Lung microvascular endothelial cell (primary cell): ENCODE data around the gene ABCB1. TPM values are rescaled to one million over a fixed set of nuclear protein-coding genes. Genes with fewer than 3 reads are reported as not detected.

Experiments
- DNase-seq, 2 donors: peaks; one replicate each; pipeline versions ENCODE4 v3.0.0 to v3.0.0-alpha.2; 2010; ENCODE audit warnings: low read depth in 2 of 2
- total RNA-seq: library from RNA; depleted of rRNA; stranded (reverse); fragments of >200 nt; gene quantifications from 2 replicates; pipeline ENCODE4 v1.2.1, GENCODE V29; 2014

ABCB1 gene
- total RNA-seq, 1 donor from 2014 or later = 0.20 TPM

- no peak for DNase-seq
Measured at GRCh38 chr7:87513735-87514335, 86.8 kb downstream of the ABCB1 start.

- no peak for DNase-seq
Measured at GRCh38 chr7:87512906-87513305, 87.8 kb downstream of the ABCB1 start.

- no peak for DNase-seq
Measured at GRCh38 chr7:87511510-87511909, 89.2 kb downstream of the ABCB1 start.

GRCh38 chr7:87510411-87510875, 90.2 kb downstream of the ABCB1 start:
- DNase-seq = no peak

- no peak for DNase-seq
Measured at GRCh38 chr7:87507446-87507845, 93.2 kb downstream of the ABCB1 start.

- peak; percentile 46 to 48 for DNase-seq
Measured at GRCh38 chr7:87506246-87507180, 94.2 kb downstream of the ABCB1 start.

- DNase-seq = no peak
Measured at GRCh38 chr7:87505557-87506245, 95.0 kb downstream of the ABCB1 start.

GRCh38 chr7:87505122-87505521, 95.6 kb downstream of the ABCB1 start:
- no peak for DNase-seq

GRCh38 chr7:87499494-87499893, 101.2 kb downstream of the ABCB1 start:
- DNase-seq = no peak

GRCh38 chr7:87498893-87499292, 101.8 kb downstream of the ABCB1 start:
- DNase-seq = no peak

GRCh38 chr7:87497482-87497881, 103.2 kb downstream of the ABCB1 start:
- no peak for DNase-seq

GRCh38 chr7:87495366-87495765, 105.3 kb downstream of the ABCB1 start:
- DNase-seq = no peak

- DNase-seq = no peak
Measured at GRCh38 chr7:87494454-87494853, 106.2 kb downstream of the ABCB1 start.

- no peak for DNase-seq
Measured at GRCh38 chr7:87483131-87483530, 117.6 kb downstream of the ABCB1 start.

- no peak for DNase-seq
Measured at GRCh38 chr7:87482115-87482514, 118.6 kb downstream of the ABCB1 start.

- no peak for DNase-seq
Measured at GRCh38 chr7:87480386-87480785, 120.3 kb downstream of the ABCB1 start.

GRCh38 chr7:87479951-87480350, 120.7 kb downstream of the ABCB1 start:
- no peak for DNase-seq

- no peak for DNase-seq
Measured at GRCh38 chr7:87476179-87476557, 124.5 kb downstream of the ABCB1 start.

GRCh38 chr7:87475359-87476178, 125.1 kb downstream of the ABCB1 start, which contains the start of gene ABCB4:
Gene ABCB4 (minus strand): TSS chr7:87475680. CDS start chr7:87475465, 215 bp downstream.
- DNase-seq = no peak

- DNase-seq = peak; percentile 64
Measured at GRCh38 chr7:87474533-87475358, 125.9 kb downstream of the ABCB1 start.
